Neuronal stem cell (in vitro differentiated cells): ENCODE measurements around the gene SHROOM3.

ENCODE experiments used
- DNase-seq: peaks from one replicate; pipeline ENCODE4 v3.0.0-alpha.2; 2013; ENCODE audit warnings: low spot score
- H2AFZ ChIP-seq: one replicate; pipeline ENCODE4 v1.6.1; 2013; ENCODE audit warnings: mild to moderate bottlenecking, low read length, inconsistent platforms
- H2AK5ac ChIP-seq: 2 replicates; pipeline ENCODE4 v1.6.1; 2013; ENCODE audit warnings: low read depth, mild to moderate bottlenecking, inconsistent platforms, low read length, moderate library complexity, mixed read lengths
- H2BK120ac ChIP-seq: 2 replicates; pipeline ENCODE4 v1.6.1; 2013; ENCODE audit warnings: low read depth, mild to moderate bottlenecking, inconsistent platforms, low read length, moderate library complexity, mixed read lengths
- H2BK12ac ChIP-seq: one replicate; pipeline ENCODE4 v1.6.1; 2013; ENCODE audit warnings: low read length, inconsistent platforms
- H2BK15ac ChIP-seq: 2 replicates; pipeline ENCODE4 v1.6.1; 2013; ENCODE audit warnings: mild to moderate bottlenecking, low read length, inconsistent platforms, mixed read lengths
- H2BK5ac ChIP-seq: one replicate; pipeline ENCODE4 v1.6.1; 2013; ENCODE audit warnings: inconsistent platforms, mild to moderate bottlenecking, low read length, moderate library complexity
- H3K14ac ChIP-seq: one replicate; pipeline ENCODE4 v1.6.1; 2013; ENCODE audit warnings: low read length, inconsistent platforms
- H3K18ac ChIP-seq: 2 replicates; pipeline ENCODE4 v1.6.1; 2013; ENCODE audit warnings: low read length, inconsistent platforms
- H3K23ac ChIP-seq: 2 replicates; pipeline ENCODE4 v1.6.1; 2013; ENCODE audit warnings: low read depth, mild to moderate bottlenecking, mixed read lengths, low read length, inconsistent platforms; ENCODE audit not compliant: poor library complexity
- H3K27ac ChIP-seq: replicated peaks from 3 replicates; pipeline ENCODE4 v1.5.1; 2013; ENCODE audit warnings: low read length, inconsistent platforms
- H3K27me3 ChIP-seq, 3 experiments: 2 replicates each; pipeline ENCODE4 v1.6.1; 2013; ENCODE audit warnings: low read length in 3 of 3, mild to moderate bottlenecking in 2 of 3, inconsistent platforms in 1 of 3, low read depth in 1 of 3, mixed read lengths in 1 of 3, moderate library complexity in 1 of 3; ENCODE audit not compliant: control insufficient read depth in 3 of 3, insufficient read depth in 3 of 3
- H3K36me3 ChIP-seq, 2 donors: replicated peaks in 1 of 2; 2 replicates each; pipeline ENCODE4 v1.6.1; 2013; ENCODE audit warnings: low read length in 2 of 2; ENCODE audit not compliant: control insufficient read depth in 2 of 2, insufficient read depth in 2 of 2
- H3K4ac ChIP-seq: 2 replicates; pipeline ENCODE4 v1.6.1; 2013; ENCODE audit warnings: inconsistent platforms, mild to moderate bottlenecking, low read length, moderate library complexity
- H3K4me1 ChIP-seq, 2 donors: 1 replicate in 1 of 2; 2 replicates in 1 of 2; pipeline ENCODE4 v1.6.1; 2013; ENCODE audit warnings: low read length in 2 of 2, low read depth in 1 of 2; ENCODE audit not compliant: control insufficient read depth in 2 of 2, insufficient read depth in 1 of 2
- H3K4me2 ChIP-seq: one replicate; pipeline ENCODE4 v1.6.1; 2013; ENCODE audit warnings: mild to moderate bottlenecking, low read length, inconsistent platforms; ENCODE audit not compliant: insufficient read depth, poor library complexity, severe bottlenecking
- H3K4me3 ChIP-seq, 2 donors: 2 replicates each; pipeline ENCODE4 v1.5.1; 2013; ENCODE audit warnings: low read length in 2 of 2, mild to moderate bottlenecking in 2 of 2, inconsistent platforms in 1 of 2, moderate library complexity in 1 of 2
- H3K79me1 ChIP-seq: one replicate; pipeline ENCODE4 v1.6.1; 2013; ENCODE audit warnings: low read depth, mild to moderate bottlenecking, inconsistent platforms, low read length, moderate library complexity
- H3K9ac ChIP-seq: one replicate; pipeline ENCODE4 v1.6.1; 2013; ENCODE audit warnings: mild to moderate bottlenecking, low read depth, low read length, inconsistent platforms; ENCODE audit not compliant: poor library complexity
- H3K9me3 ChIP-seq, 2 donors: replicated peaks in 1 of 2; 2 replicates each; pipeline versions ENCODE3 to v1.6.1; 2013; ENCODE audit warnings: low read length in 2 of 2, mild to moderate bottlenecking in 2 of 2, inconsistent platforms in 1 of 2, low read depth in 1 of 2, mixed read lengths in 1 of 2, moderate library complexity in 1 of 2; ENCODE audit not compliant: control insufficient read depth in 2 of 2, insufficient read depth in 1 of 2
- H4K8ac ChIP-seq: one replicate; pipeline ENCODE4 v1.6.1; 2013; ENCODE audit warnings: low read depth, mild to moderate bottlenecking, inconsistent platforms, low read length, moderate library complexity
- H4K91ac ChIP-seq: one replicate; pipeline ENCODE4 v1.6.1; 2013; ENCODE audit warnings: low read length, low read depth, mild to moderate bottlenecking, inconsistent platforms; ENCODE audit not compliant: poor library complexity
- WGBS, 2 donors: extraction: QIAGEN DNeasy Blood & Tissue Kit; methylation state at CpG; one replicate each; pipeline ENCODE4 v1.1.7; 2013; ENCODE audit warnings: missing lambda C conversion rate in 2 of 2, mixed read lengths in 1 of 2; ENCODE audit not compliant: insufficient read length in 2 of 2, insufficient replicate concordance in 1 of 2; ENCODE audit errors: extremely low coverage in 2 of 2; 5-methylcytosine and 5-hydroxymethylcytosine counted together

The SHROOM3 gene

GRCh38 chr4:76806346-76806745 lies 371.3 kb downstream of the SHROOM3 start:
- H2BK5ac ChIP-seq = no peak overlapping the region
- H4K8ac ChIP-seq = no peak overlapping the region
- H2BK12ac ChIP-seq = no peak overlapping the region
- H3K23ac ChIP-seq = no peak overlapping the region
- H3K79me1 ChIP-seq = no peaks in the 10 kb centered on the region
- H2BK15ac ChIP-seq = no peak overlapping the region
- no peak overlapping the region for H3K9ac ChIP-seq
- H4K91ac ChIP-seq = no peak overlapping the region
- H3K14ac ChIP-seq = no peak overlapping the region
- no peaks in the 10 kb centered on the region for H3K36me3 ChIP-seq
- H3K18ac ChIP-seq = no peak overlapping the region
- no peak for DNase-seq
- no peak overlapping the region for H3K4me3 ChIP-seq
- no peak overlapping the region for H2BK120ac ChIP-seq
- no CpG with 5 or more reads among the region's 3 CpGs for WGBS, 2 donors
- H3K9me3 ChIP-seq = peaks cover 4 to 19% of the 10 kb centered on the region in 2 donors
- no peak overlapping the region for H3K27ac ChIP-seq
- no peaks in the 10 kb centered on the region for H3K27me3 ChIP-seq
- no peak overlapping the region for H2AFZ ChIP-seq
- H3K4me1 ChIP-seq = peaks cover 17 to 18% of the 10 kb centered on the region in 2 donors
- no peak overlapping the region for H3K4me2 ChIP-seq
- H2AK5ac ChIP-seq = no peak overlapping the region
- no peak overlapping the region for H3K4ac ChIP-seq

- no peak overlapping the region for H3K9ac ChIP-seq
- peaks cover 14 to 16% of the 10 kb centered on the region in 2 donors for H3K4me1 ChIP-seq
- H3K4ac ChIP-seq = no peak overlapping the region
- H3K23ac ChIP-seq = no peak overlapping the region
- H3K27me3 ChIP-seq = no peaks in the 10 kb centered on the region
- no peak overlapping the region for H3K18ac ChIP-seq
- H2BK120ac ChIP-seq = no peak overlapping the region
- no peak overlapping the region for H2AK5ac ChIP-seq
- no peak overlapping the region for H3K27ac ChIP-seq
- no peak overlapping the region for H3K14ac ChIP-seq
- DNase-seq = no peak
- H3K9me3 ChIP-seq = peaks cover 4 to 19% of the 10 kb centered on the region in 2 donors
- no peaks in the 10 kb centered on the region for H3K79me1 ChIP-seq
- no peak overlapping the region for H4K91ac ChIP-seq
- H2BK5ac ChIP-seq = no peak overlapping the region
- H3K4me3 ChIP-seq = no peak overlapping the region
- H4K8ac ChIP-seq = no peak overlapping the region
- no peaks in the 10 kb centered on the region for H3K36me3 ChIP-seq
- no peak overlapping the region for H2BK15ac ChIP-seq
- whole genome bisulfite sequencing, 2 donors = no CpG with 5 or more reads among the region's 1 CpG
- H2BK12ac ChIP-seq = no peak overlapping the region
- no peak overlapping the region for H3K4me2 ChIP-seq
- H2AFZ ChIP-seq = no peak overlapping the region
These were observed 371.7 kb downstream of the SHROOM3 start for GRCh38 chr4:76806757-76807156.

DNA sequence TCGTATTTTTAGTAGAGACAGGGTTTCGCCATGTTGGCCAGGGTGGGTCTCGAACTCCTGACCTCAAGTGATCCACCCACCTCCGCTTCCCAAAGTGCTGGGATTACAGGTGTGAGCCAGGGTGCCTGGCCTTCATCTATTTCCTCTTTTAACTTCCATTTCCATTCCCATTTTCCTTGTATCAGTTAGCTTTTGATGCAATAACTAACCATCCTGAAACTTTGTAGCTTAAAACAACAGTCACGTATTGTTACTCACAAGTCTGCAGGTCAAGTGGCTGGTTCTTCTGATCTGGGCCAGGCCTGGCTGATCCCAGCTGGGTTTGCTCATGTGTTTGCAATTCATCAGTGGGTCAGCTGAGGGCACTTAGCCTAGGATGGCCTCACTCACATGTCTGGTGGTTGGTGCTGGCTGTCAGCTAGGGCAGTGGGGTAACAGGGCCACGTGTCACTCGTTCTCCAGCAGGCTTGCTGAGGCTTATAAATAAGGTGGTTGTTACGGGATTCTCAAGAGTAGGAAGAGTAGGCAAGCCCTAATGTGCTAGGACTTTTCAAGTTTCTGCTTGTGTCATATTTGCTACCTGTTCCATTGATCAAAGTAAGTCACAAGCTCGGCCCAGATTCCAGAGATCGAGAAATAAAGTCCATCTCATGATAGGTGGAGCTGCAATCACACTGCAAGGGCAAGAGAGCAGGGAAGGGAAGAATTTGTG lies 374.7 kb downstream of the SHROOM3 start:
- no peak overlapping the region for H3K23ac ChIP-seq
- no peak overlapping the region for H4K8ac ChIP-seq
- H3K27ac ChIP-seq = no peak overlapping the region
- H3K4ac ChIP-seq = no peak overlapping the region
- no peak overlapping the region for H4K91ac ChIP-seq
- no peak overlapping the region for H2BK12ac ChIP-seq
- peaks cover 4 to 19% of the 10 kb centered on the region in 2 donors for H3K9me3 ChIP-seq
- H2BK5ac ChIP-seq = no peak overlapping the region
- no peak overlapping the region for H2BK120ac ChIP-seq
- H3K4me1 ChIP-seq = peaks cover 4 to 5% of the 10 kb centered on the region in 2 donors
- no peak overlapping the region for H2AFZ ChIP-seq
- H3K9ac ChIP-seq = no peak overlapping the region
- H3K36me3 ChIP-seq = no peaks in the 10 kb centered on the region
- H3K4me3 ChIP-seq = no peak overlapping the region
- no peak overlapping the region for H3K14ac ChIP-seq
- WGBS, 2 donors = no CpG with 5 or more reads among the region's 10 CpGs
- H2BK15ac ChIP-seq = no peak overlapping the region
- no peak for DNase-seq
- H3K4me2 ChIP-seq = no peak overlapping the region
- H3K27me3 ChIP-seq = no peaks in the 10 kb centered on the region
- H3K79me1 ChIP-seq = no peaks in the 10 kb centered on the region
- H2AK5ac ChIP-seq = no peak overlapping the region
- H3K18ac ChIP-seq = no peak overlapping the region

- Histone ChIP-seq H3K4me1 (peaks cover 4 to 5% of the 10 kb centered on the region in 2 donors), H3K36me3 (no peaks in the 10 kb centered on the region), H3K27ac (no peak overlapping the region), H2AFZ (peak overlapping the region; percentile 85), H3K79me1 (no peaks in the 10 kb centered on the region), H3K14ac (no peak overlapping the region), H2BK120ac (no peak overlapping the region), H3K18ac (peak overlapping the region; percentile 42), H2AK5ac (no peak overlapping the region), H3K4ac (no peak overlapping the region), H3K9me3 (peaks cover 2 to 16% of the 10 kb centered on the region in 2 donors), H2BK15ac (no peak overlapping the region), H3K4me3 (peak overlapping the region in 1 of 2 donors; percentile 24), H3K9ac (no peak overlapping the region), H3K4me2 (no peak overlapping the region), H2BK5ac (no peak overlapping the region), H2BK12ac (no peak overlapping the region), H3K23ac (no peak overlapping the region), H4K8ac (no peak overlapping the region), H3K27me3 (no peaks in the 10 kb centered on the region), H4K91ac (no peak overlapping the region)
- WGBS, 2 donors = no CpG with 5 or more reads among the region's 12 CpGs
- DNase-seq = no peak
These were observed 376.8 kb downstream of the SHROOM3 start for GRCh38 chr4:76811604-76812412.
